ENCODE data around the gene KCNN4. TPM values are rescaled to one million over a fixed set of nuclear protein-coding genes. Genes with fewer than 3 reads are reported as not detected.
A peak's percentile ranks its signal among the peaks of the same experiment; 100 is the strongest.

The KCNN4 gene
- total RNA-seq, 1 experiment from 2014 or later: 0.26 TPM

DNA sequence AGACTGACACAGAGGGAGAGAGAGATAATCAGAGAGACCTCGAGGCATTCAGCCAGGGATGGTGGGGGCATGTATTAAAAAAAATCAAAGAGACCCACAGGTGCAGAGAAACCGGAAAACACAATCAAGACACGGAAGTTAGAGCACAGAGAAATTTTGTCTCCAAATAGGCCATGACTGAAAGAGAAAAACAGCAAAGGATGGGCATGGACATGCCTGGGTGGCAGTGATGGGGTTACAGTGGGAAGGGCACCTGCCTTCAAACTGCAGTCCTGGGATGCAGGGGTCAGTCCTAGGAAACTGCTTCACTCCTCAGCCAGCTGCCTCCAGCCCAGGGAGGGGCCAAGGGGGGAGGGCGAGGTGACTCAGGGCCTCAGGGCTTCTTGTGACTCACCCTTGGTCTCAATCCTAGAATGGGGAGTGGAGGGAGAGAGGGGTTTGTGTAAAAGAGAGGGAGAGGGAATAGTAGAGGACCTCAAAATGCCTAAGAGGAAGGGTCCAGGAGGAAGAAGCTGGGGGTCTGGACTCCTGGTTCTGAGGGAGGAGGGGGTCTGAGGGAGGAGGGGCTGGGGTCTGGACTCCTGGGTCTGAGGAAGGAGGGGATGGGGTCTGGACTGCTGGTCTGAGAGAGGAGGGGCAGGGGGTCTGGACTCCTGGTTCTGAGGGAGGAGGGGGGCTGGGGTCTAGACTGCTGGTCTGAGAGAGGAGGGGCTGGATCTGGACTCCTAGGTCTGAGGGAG lies 3.6 kb upstream of the KCNN4 start:
- no peak overlapping the region for H2BK20ac ChIP-seq (ENCODE audit: low read depth, low read length, poor library complexity, severe bottlenecking)
- H2AK5ac ChIP-seq (ENCODE audit: insufficient read length, low read length): no peak overlapping the region
- peak; percentile 50 for DNase-seq
- no peak overlapping the region for H3K27ac ChIP-seq (ENCODE audit: insufficient read length, low read depth, low read length)
- H3K4me2 ChIP-seq (ENCODE audit: insufficient read depth, insufficient read length, low read length): no peak overlapping the region
- no peak overlapping the region for H2BK120ac ChIP-seq (ENCODE audit: low read depth, low read length, poor library complexity, severe bottlenecking)
- WGBS (ENCODE audit: extremely low coverage, insufficient read length, low lambda C conversion rate): no CpG with 5 or more reads among the region's 4 CpGs
- Mint-ChIP-seq H3K27ac (no peak overlapping the region), H3K4me1 (peaks cover 9 to 15% of the 10 kb centered on the region in 2 experiments), H3K9me3 (no peaks in the 10 kb centered on the region; a peak in 1 of 5 replicates), H3K27me3 (ENCODE audit: low read depth) (peaks cover 13% of the 10 kb centered on the region; the same call in 1 of the 2 replicates), H3K36me3 (ENCODE audit: insufficient read depth in 1 of 3, low read depth in 3 of 3) (no peaks in the 10 kb centered on the region; a peak in 1 of 7 replicates), H3K4me3 (no peak overlapping the region)
- no peak overlapping the region for H3K4ac ChIP-seq (ENCODE audit: low read depth, low read length)
- H3K9me3 ChIP-seq (ENCODE audit: control insufficient read depth, low read depth, low read length): no peaks in the 10 kb centered on the region
- H3K4me1 ChIP-seq (ENCODE audit: insufficient read depth, low read length): no peaks in the 10 kb centered on the region
- no peak overlapping the region for H2BK5ac ChIP-seq (ENCODE audit: insufficient read length, low read length)
- no peak overlapping the region for H2BK12ac ChIP-seq (ENCODE audit: insufficient read length, low read depth, low read length)
- no peak overlapping the region for H3K56ac ChIP-seq (ENCODE audit: insufficient read length, low read depth, low read length)
- H4K91ac ChIP-seq (ENCODE audit: insufficient read length, low read depth, low read length): no peak overlapping the region
- H3K79me2 ChIP-seq (ENCODE audit: insufficient read depth, low read length): no peaks in the 10 kb centered on the region
- H3K9ac ChIP-seq (ENCODE audit: extremely low read depth, insufficient read length, low read length): no peak overlapping the region
- H3K79me1 ChIP-seq (ENCODE audit: insufficient read depth, low read depth, low read length, poor library complexity, severe bottlenecking): no peaks in the 10 kb centered on the region
- H2AFZ ChIP-seq (ENCODE audit: low read length): no peak overlapping the region
- H2BK15ac ChIP-seq (ENCODE audit: low read depth, low read length): no peak overlapping the region
- no peak overlapping the region for H4K8ac ChIP-seq (replicated peaks; ENCODE audit: insufficient read length, low read depth, low read length)
- H3T11ph ChIP-seq (ENCODE audit: low read length): no peak overlapping the region
- H3K23me2 ChIP-seq (ENCODE audit: insufficient read length, low read depth, low read length, poor library complexity, severe bottlenecking): no peaks in the 10 kb centered on the region
- no peak overlapping the region for H4K5ac ChIP-seq (ENCODE audit: insufficient read length, low read depth, low read length)
- no peak overlapping the region for H3K18ac ChIP-seq (ENCODE audit: insufficient read length, low read depth, low read length)
- H3K23ac ChIP-seq (ENCODE audit: insufficient read length, low read depth, low read length): no peak overlapping the region
- no peaks in the 10 kb centered on the region for H3K27me3 ChIP-seq (ENCODE audit: insufficient read depth, low read length)
- no peaks in the 10 kb centered on the region for H4K20me1 ChIP-seq (ENCODE audit: control insufficient read depth, insufficient read depth, insufficient read length)
- no peak overlapping the region for H3K14ac ChIP-seq (ENCODE audit: insufficient read depth, low read length)
- TF ChIP-seq CTCF (conservative IDR thresholded peaks at IDR 0.05): no peak
